BE2C (cell line): Measurements from ENCODE around the gene FRK.

ENCODE experiments used
- DNase-seq: peaks from one replicate; pipeline ENCODE4 v3.0.0-alpha.2; 2020
- H3K27me3 ChIP-seq: fragments of 250-450 bp; sonication (Bioruptor Pico); 2 replicates; pipeline ENCODE4 v1.5.1; 2020; ENCODE audit warnings: mild to moderate bottlenecking
- H3K36me3 ChIP-seq: fragments of 250-450 bp; sonication (Bioruptor Pico); 2 replicates; pipeline ENCODE4 v1.5.1; 2020; ENCODE audit warnings: mild to moderate bottlenecking
- H3K4me1 ChIP-seq: fragments of 250-450 bp; sonication (Bioruptor Pico); 2 replicates; pipeline ENCODE4 v1.5.1; 2020
- H3K4me3 ChIP-seq: 2 replicates; pipeline ENCODE4 v1.5.1; 2011; ENCODE audit warnings: low read depth, low read length
- H3K9me3 ChIP-seq: fragments of 250-450 bp; sonication (Bioruptor Pico); 2 replicates; pipeline ENCODE4 v1.5.1; 2020
- CTCF ChIP-seq: IDR thresholded peaks from 2 replicates; pipeline ENCODE4 v1.5.1; 2012; ENCODE audit warnings: mild to moderate bottlenecking, low read depth, low read length

FRK gene

GRCh38 chr6:115984809-115985208 is 75.9 kb downstream of the FRK start:
- no peaks in the 10 kb centered on the region for H3K27me3 ChIP-seq

DNA sequence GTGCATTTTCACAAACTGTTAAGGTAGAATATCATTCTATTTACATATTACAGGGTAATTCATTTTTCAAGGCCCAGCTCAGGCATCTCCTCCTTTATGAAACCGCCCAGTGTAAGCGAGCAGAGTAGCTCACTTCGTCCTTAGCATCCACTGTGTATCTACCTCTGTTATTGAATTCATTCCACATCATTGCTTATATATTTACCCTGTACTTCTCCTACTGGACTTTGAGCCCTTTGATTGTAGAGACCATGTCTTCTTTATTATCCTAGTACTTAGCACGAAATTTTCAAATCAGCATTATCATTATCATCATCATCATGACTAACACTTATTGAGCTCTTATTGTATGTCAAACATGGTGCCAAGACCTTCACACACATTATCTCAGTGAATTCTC is 76.7 kb downstream of the FRK start:
- no peak for DNase-seq
- Histone ChIP-seq H3K4me3 (no peak overlapping the region), H3K4me1 (no peaks in the 10 kb centered on the region), H3K27me3 (no peaks in the 10 kb centered on the region), H3K36me3 (no peaks in the 10 kb centered on the region), H3K9me3 (no peaks in the 10 kb centered on the region)
- no peak for TF ChIP-seq CTCF

More at GRCh38 chr6:115984809-115985208, 75.9 kb downstream of the FRK start:
- Histone ChIP-seq H3K9me3 (no peaks in the 10 kb centered on the region), H3K4me3 (no peak overlapping the region), H3K4me1 (no peaks in the 10 kb centered on the region), H3K36me3 (no peaks in the 10 kb centered on the region)
- no peak for TF ChIP-seq CTCF
- no peak for DNase-seq

- H3K4me1 ChIP-seq: no peaks in the 10 kb centered on the region
- H3K9me3 ChIP-seq: no peaks in the 10 kb centered on the region
- no peak for DNase-seq
- no peaks in the 10 kb centered on the region for H3K27me3 ChIP-seq
- H3K4me3 ChIP-seq: no peak overlapping the region
- TF ChIP-seq CTCF: no peak
- H3K36me3 ChIP-seq: no peaks in the 10 kb centered on the region
Measured at GRCh38 chr6:115982453-115982852, 78.2 kb downstream of the FRK start.

GRCh38 chr6:115977220-115977619 is 83.5 kb downstream of the FRK start:
- no peaks in the 10 kb centered on the region for H3K36me3 ChIP-seq
- H3K4me3 ChIP-seq: no peak overlapping the region
- no peaks in the 10 kb centered on the region for H3K27me3 ChIP-seq
- no peak for DNase-seq
- no peaks in the 10 kb centered on the region for H3K9me3 ChIP-seq
- no peaks in the 10 kb centered on the region for H3K4me1 ChIP-seq
- no peak for TF ChIP-seq CTCF

- H3K4me1 ChIP-seq: no peaks in the 10 kb centered on the region
- no peaks in the 10 kb centered on the region for H3K9me3 ChIP-seq
- DNase-seq: no peak
- TF ChIP-seq CTCF: no peak
- H3K36me3 ChIP-seq: no peaks in the 10 kb centered on the region
- H3K27me3 ChIP-seq: no peaks in the 10 kb centered on the region
- H3K4me3 ChIP-seq: no peak overlapping the region
Measured at GRCh38 chr6:115976321-115976870, 84.3 kb downstream of the FRK start.

DNA sequence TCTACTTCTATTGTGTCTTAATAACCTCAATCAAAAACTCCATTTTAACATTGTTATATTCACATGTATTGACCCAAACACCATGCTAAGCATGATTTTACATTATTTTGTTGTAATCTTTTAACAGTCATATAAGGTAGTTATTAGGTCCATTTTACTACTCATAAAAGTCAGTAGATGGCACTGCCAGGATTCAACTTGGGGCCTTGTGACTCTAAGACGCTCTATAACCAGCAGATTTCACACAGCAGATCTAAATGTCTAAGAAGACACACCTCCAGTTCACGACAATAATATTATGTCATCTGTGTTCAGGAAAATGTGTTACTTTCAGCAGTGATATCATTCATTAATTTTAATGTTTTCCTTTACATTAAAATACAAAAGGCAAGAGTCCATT is 88.0 kb downstream of the FRK start:
- H3K4me3 ChIP-seq: no peak overlapping the region
- TF ChIP-seq CTCF: no peak
- H3K36me3 ChIP-seq: no peaks in the 10 kb centered on the region
- no peaks in the 10 kb centered on the region for H3K9me3 ChIP-seq
- no peaks in the 10 kb centered on the region for H3K4me1 ChIP-seq
- DNase-seq: no peak
- no peaks in the 10 kb centered on the region for H3K27me3 ChIP-seq
